BLaER1 (cell line): ENCODE measurements around the gene ATRAID.

Experiments used
- H3K27ac ChIP-seq: shearing (Covaris generic); formaldehyde crosslinking; 2 replicates; pipeline ENCODE4 v1.8.1; 2022
- H3K27me3 ChIP-seq: shearing (Covaris generic); formaldehyde crosslinking; 2 replicates; pipeline ENCODE4 v1.8.1; 2022
- H3K36me3 ChIP-seq: shearing (Covaris generic); formaldehyde crosslinking; 2 replicates; pipeline ENCODE4 v1.8.1; 2022
- H3K4me1 ChIP-seq: shearing (Covaris generic); formaldehyde crosslinking; 2 replicates; pipeline ENCODE4 v1.8.1; 2022
- H3K4me2 ChIP-seq: shearing (Covaris generic); formaldehyde crosslinking; 2 replicates; pipeline ENCODE4 v1.8.1; 2022
- H3K4me3 ChIP-seq: shearing (Covaris generic); formaldehyde crosslinking; 2 replicates; pipeline ENCODE4 v1.8.1; 2022
- H3K9ac ChIP-seq: shearing (Covaris generic); formaldehyde crosslinking; 2 replicates; pipeline ENCODE4 v1.8.1; 2022
- H3K9me3 ChIP-seq: shearing (Covaris generic); formaldehyde crosslinking; 2 replicates; pipeline ENCODE4 v1.8.1; 2022
- H4K20me1 ChIP-seq: shearing (Covaris generic); formaldehyde crosslinking; 2 replicates; pipeline ENCODE4 v1.8.1; 2022
- Cebpa-rat ChIP-seq: shearing (Covaris generic); IDR thresholded peaks from 2 replicates; pipeline ENCODE4 v1.8.1; 2022

The ATRAID gene

DNA sequence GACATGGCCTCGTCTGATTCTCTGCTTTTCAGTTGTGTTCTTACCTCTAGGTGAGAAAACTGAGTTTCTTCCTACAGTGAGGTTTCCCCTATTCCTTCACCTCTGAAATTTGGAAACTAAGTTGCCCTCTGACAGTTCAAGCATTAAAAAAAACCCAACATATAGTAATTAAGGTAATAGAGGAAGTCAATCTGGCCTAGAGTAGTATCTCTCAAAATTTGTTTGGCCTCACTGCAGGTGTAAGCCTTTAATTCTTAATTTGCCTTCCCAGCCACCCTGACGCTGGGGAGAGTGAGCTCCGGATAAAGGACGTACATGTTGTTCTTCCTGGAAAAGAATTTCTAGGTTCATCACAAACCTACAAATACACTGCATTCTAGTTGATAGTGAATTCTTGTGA, 6.8 kb downstream of the ATRAID start:
- Histone ChIP-seq H4K20me1 (no peaks in the 10 kb centered on the region), H3K4me1 (peaks cover 28% of the 10 kb centered on the region), H3K4me2 (peak overlapping the region; percentile 82), H3K9ac (peak overlapping the region; percentile 93; the same call in 1 of the 2 replicates), H3K27me3 (no peaks in the 10 kb centered on the region), H3K9me3 (no peaks in the 10 kb centered on the region), H3K27ac (no peak overlapping the region), H3K36me3 (peaks cover 67% of the 10 kb centered on the region), H3K4me3 (peak overlapping the region; percentile 80)
- TF ChIP-seq Cebpa-rat = no peak

DNA sequence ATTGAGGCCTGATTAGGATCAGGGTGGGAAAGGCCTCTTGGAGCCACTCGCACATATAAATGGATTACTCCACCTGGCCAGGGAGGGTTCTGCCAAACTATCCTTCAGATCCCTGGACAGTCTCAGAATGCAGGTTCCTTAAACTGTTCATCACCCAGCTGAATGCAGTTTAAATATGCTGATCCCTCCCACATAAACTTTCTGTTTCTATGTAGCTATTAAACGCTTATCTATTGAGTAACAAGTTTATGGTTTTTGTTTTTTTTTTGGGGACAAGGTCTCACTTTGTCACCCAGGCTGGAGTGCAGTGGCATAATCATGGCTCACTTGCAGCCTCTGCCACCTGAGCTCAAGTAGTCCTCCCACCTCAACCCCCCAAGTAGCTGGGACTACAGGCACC, 7.2 kb downstream of the ATRAID start:
- TF ChIP-seq Cebpa-rat = no peak
- no peaks in the 10 kb centered on the region for H3K9me3 ChIP-seq
- H4K20me1 ChIP-seq = no peaks in the 10 kb centered on the region
- H3K4me3 ChIP-seq = no peak overlapping the region
- peak overlapping the region; percentile 82; the same call in 1 of the 2 replicates for H3K4me2 ChIP-seq
- H3K27ac ChIP-seq = no peak overlapping the region
- H3K9ac ChIP-seq = no peak overlapping the region
- peaks cover 71% of the 10 kb centered on the region for H3K36me3 ChIP-seq
- H3K4me1 ChIP-seq = peaks cover 25% of the 10 kb centered on the region
- no peaks in the 10 kb centered on the region for H3K27me3 ChIP-seq

DNA sequence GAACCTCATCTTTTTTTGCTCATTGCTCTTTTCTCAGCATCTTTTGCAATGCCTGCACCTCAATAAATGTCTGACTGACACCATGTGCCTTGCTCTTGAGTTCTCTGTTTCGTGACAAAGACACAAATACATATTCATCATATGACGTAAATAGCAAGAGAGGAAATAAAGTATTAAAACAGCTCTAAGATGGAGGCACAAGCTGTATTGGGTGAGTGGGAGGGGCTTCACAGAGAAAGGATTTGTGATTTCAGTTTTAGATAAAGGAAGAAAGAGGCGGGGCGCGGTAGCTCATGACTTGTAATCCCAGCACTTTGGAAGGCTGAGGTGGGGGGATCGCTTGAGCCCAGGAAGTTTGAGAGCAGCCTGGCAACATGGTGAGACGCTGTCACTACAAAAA, 8.2 kb downstream of the ATRAID start:
- no peak overlapping the region for H3K9ac ChIP-seq
- no peak overlapping the region for H3K27ac ChIP-seq
- TF ChIP-seq Cebpa-rat = no peak
- H3K4me3 ChIP-seq = no peak overlapping the region
- H3K4me1 ChIP-seq = peaks cover 25% of the 10 kb centered on the region
- peaks cover 77% of the 10 kb centered on the region for H3K36me3 ChIP-seq
- no peak overlapping the region for H3K4me2 ChIP-seq
- H3K27me3 ChIP-seq = no peaks in the 10 kb centered on the region
- H3K9me3 ChIP-seq = no peaks in the 10 kb centered on the region
- no peaks in the 10 kb centered on the region for H4K20me1 ChIP-seq

DNA sequence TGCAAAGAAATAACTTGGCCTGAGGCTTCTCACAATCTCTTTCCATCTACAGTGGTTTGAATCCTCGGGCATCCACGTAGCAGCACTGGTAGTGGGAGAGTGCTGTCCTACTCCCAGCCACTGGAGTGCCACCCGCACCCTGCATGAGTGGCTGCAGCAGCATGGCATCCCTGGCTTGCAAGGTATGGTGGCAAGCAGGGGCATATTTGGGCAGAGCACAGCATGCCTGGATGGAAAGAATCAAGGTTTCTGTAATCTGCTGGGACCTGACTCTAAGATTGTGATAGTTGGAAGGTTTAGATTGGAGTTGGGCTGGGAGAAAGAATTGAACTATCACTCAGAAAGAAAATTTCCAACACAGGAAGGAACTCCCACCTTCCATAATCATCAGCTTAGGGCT, 9.3 kb downstream of the ATRAID start:
- peaks cover 79% of the 10 kb centered on the region for H3K36me3 ChIP-seq
- no peak overlapping the region for H3K4me2 ChIP-seq
- TF ChIP-seq Cebpa-rat = no peak
- H3K27ac ChIP-seq = no peak overlapping the region
- H3K4me3 ChIP-seq = no peak overlapping the region
- H3K27me3 ChIP-seq = no peaks in the 10 kb centered on the region
- peaks cover 25% of the 10 kb centered on the region for H3K4me1 ChIP-seq
- no peaks in the 10 kb centered on the region for H3K9me3 ChIP-seq
- no peaks in the 10 kb centered on the region for H4K20me1 ChIP-seq
- H3K9ac ChIP-seq = no peak overlapping the region

DNA sequence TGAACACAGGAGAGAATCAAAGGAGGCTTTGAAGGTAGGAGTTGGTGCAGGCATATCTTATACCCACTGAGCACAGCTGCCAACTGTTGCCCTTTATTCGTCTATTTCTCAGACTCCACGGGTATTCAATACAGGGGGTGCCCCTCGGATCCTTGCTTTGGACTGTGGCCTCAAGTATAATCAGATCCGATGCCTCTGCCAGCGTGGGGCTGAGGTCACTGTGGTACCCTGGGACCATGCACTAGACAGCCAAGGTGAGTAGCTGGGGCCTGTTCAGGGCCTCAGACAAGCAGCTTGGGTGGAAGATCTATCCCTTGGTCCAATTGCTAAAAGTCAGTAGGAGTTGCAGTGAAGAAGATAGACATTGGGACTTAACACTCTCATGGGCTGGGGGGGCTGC, 10.6 kb downstream of the ATRAID start:
- H3K4me3 ChIP-seq = no peak overlapping the region
- no peak for TF ChIP-seq Cebpa-rat
- no peaks in the 10 kb centered on the region for H4K20me1 ChIP-seq
- no peak overlapping the region for H3K9ac ChIP-seq
- no peaks in the 10 kb centered on the region for H3K9me3 ChIP-seq
- peaks cover 20% of the 10 kb centered on the region for H3K4me1 ChIP-seq
- no peak overlapping the region for H3K27ac ChIP-seq
- peaks cover 87% of the 10 kb centered on the region for H3K36me3 ChIP-seq
- no peaks in the 10 kb centered on the region for H3K27me3 ChIP-seq
- no peak overlapping the region for H3K4me2 ChIP-seq

DNA sequence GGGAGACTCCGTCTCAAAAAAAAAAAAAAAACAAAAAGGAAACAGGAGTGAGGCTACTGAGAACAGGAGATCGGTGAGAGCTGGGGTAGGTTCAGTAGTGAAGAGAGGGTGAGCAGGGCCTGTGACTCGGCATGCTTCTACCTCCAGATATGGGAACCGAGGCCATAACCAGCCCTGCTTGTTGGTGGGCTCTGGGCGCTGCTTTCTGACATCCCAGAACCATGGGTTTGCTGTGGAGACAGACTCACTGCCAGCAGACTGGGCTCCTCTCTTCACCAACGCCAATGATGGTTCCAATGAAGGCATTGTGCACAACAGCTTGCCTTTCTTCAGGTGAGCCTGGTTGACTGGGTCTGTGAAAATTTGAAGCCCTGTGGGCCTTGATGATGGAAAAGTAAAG, 11.6 kb downstream of the ATRAID start:
- Histone ChIP-seq H3K4me1 (peaks cover 12% of the 10 kb centered on the region), H3K27ac (no peak overlapping the region), H3K9ac (no peak overlapping the region), H3K4me3 (no peak overlapping the region), H3K27me3 (no peaks in the 10 kb centered on the region), H3K36me3 (peaks cover 97% of the 10 kb centered on the region), H4K20me1 (no peaks in the 10 kb centered on the region), H3K9me3 (no peaks in the 10 kb centered on the region), H3K4me2 (no peak overlapping the region)
- no peak for TF ChIP-seq Cebpa-rat

DNA sequence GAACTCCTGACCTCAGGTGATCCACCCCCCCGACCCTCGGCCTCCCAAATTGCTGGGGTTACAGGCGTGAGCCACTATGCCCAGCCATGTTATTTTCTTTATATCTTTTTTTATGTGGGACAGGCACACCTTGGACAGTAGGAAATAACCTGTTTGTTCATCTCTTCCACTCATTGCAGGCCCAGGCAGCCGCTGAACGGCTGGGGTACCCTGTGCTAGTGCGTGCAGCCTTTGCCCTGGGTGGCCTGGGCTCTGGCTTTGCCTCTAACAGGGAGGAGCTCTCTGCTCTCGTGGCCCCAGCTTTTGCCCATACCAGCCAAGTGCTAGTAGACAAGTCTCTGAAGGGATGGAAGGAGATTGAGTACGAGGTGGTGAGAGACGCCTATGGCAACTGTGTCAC, 13.7 kb downstream of the ATRAID start:
- no peak for TF ChIP-seq Cebpa-rat
- Histone ChIP-seq H4K20me1 (no peaks in the 10 kb centered on the region), H3K27ac (no peak overlapping the region), H3K9me3 (no peaks in the 10 kb centered on the region), H3K4me1 (peaks cover 6% of the 10 kb centered on the region), H3K4me3 (no peak overlapping the region), H3K4me2 (no peak overlapping the region), H3K36me3 (peaks cover 98% of the 10 kb centered on the region), H3K27me3 (no peaks in the 10 kb centered on the region), H3K9ac (no peak overlapping the region)

DNA sequence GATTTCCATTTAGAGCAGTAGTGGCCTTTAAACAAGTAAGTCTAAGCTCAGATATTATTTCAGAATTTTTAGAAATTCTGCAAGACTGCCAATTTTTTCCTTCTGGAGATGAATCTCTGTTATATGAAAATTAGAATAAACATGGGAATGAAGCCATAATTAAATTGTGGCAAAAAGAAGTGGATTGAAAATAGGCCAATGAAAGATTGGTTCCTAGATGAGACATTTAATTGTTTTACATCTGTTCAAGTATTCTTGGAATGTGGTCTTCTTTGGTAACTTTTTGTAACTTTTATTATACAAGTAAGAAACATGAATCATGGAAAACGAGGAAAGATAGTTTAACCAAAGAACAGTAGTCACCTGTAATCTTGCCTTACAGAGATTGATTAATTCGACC, 15.7 kb downstream of the ATRAID start:
- Histone ChIP-seq H3K27ac (no peak overlapping the region), H3K36me3 (peaks cover 99% of the 10 kb centered on the region), H3K27me3 (no peaks in the 10 kb centered on the region), H3K9me3 (no peaks in the 10 kb centered on the region), H3K4me3 (no peak overlapping the region), H3K4me2 (no peak overlapping the region), H4K20me1 (peaks cover 5% of the 10 kb centered on the region; the same call in 1 of the 2 replicates), H3K9ac (no peak overlapping the region), H3K4me1 (peaks cover 26% of the 10 kb centered on the region)
- no peak for TF ChIP-seq Cebpa-rat

DNA sequence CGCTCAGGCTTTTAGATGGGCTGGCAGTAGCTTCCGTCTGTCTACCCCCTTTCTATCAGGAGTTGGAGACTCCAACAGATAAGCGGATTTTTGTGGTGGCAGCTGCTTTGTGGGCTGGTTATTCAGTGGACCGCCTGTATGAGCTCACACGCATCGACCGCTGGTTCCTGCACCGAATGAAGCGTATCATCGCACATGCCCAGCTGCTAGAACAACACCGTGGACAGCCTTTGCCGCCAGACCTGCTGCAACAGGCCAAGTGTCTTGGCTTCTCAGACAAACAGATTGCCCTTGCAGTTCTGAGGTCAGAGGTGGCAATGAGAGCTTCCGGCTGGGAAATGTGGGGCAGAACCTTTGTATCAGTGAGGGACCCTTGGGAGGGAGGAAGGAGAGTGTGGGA, 20.1 kb downstream of the ATRAID start:
- peak overlapping the region; percentile 91 for H3K4me2 ChIP-seq
- no peak for TF ChIP-seq Cebpa-rat
- H3K4me3 ChIP-seq = no peak overlapping the region
- H3K27me3 ChIP-seq = no peaks in the 10 kb centered on the region
- H3K9ac ChIP-seq = peak overlapping the region; percentile 46; the same call in 1 of the 2 replicates
- no peaks in the 10 kb centered on the region for H3K9me3 ChIP-seq
- H3K4me1 ChIP-seq = peaks cover 28% of the 10 kb centered on the region
- H3K27ac ChIP-seq = peak overlapping the region; percentile 83
- peaks cover 99% of the 10 kb centered on the region for H3K36me3 ChIP-seq
- peaks cover 8% of the 10 kb centered on the region; the same call in 1 of the 2 replicates for H4K20me1 ChIP-seq

DNA sequence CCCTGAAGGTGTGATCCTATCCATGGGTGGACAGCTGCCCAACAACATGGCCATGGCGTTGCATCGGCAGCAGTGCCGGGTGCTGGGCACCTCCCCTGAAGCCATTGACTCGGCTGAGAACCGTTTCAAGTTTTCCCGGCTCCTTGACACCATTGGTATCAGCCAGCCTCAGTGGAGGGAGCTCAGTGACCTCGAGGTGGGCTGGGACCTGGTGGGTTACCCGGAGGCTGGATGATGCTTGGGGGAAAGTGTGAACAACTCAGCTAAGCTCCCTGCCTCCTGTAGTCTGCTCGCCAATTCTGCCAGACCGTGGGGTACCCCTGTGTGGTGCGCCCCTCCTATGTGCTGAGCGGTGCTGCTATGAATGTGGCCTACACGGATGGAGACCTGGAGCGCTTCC, 21.5 kb downstream of the ATRAID start:
- Histone ChIP-seq H3K9ac (no peak overlapping the region), H3K4me3 (no peak overlapping the region), H3K27me3 (no peaks in the 10 kb centered on the region), H4K20me1 (peaks cover 8% of the 10 kb centered on the region; the same call in 1 of the 2 replicates), H3K4me2 (no peak overlapping the region), H3K27ac (no peak overlapping the region), H3K9me3 (no peaks in the 10 kb centered on the region), H3K4me1 (peaks cover 28% of the 10 kb centered on the region), H3K36me3 (peaks cover 99% of the 10 kb centered on the region)
- TF ChIP-seq Cebpa-rat = no peak

DNA sequence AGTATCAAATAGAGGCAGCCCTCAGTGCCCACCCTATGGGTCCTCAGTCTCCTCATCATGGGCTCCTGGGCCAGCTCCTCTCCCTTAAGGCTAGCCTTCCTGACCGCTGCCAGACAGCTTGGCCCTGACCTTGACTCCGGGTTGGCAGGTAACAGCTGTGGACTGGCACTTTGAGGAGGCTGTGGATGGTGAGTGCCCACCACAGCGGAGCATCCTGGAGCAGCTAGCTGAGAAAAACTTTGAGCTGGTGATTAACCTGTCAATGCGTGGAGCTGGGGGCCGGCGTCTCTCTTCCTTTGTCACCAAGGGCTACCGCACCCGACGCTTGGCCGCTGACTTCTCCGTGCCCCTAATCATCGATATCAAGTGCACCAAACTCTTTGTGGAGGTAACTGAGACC, 24.3 kb downstream of the ATRAID start:
- Histone ChIP-seq H3K27me3 (no peaks in the 10 kb centered on the region), H3K9me3 (no peaks in the 10 kb centered on the region), H3K9ac (no peak overlapping the region), H3K4me2 (no peak overlapping the region), H4K20me1 (peaks cover 8% of the 10 kb centered on the region; the same call in 1 of the 2 replicates), H3K4me1 (peaks cover 16% of the 10 kb centered on the region), H3K36me3 (peaks cover 100% of the 10 kb centered on the region), H3K4me3 (no peak overlapping the region), H3K27ac (no peak overlapping the region)
- TF ChIP-seq Cebpa-rat = no peak
